ENCODE data around the gene ELL3.
A peak's percentile ranks its signal among the peaks of the same experiment; 100 is the strongest.
"Not testable (repeated sequence)": the region's sequence is repeated elsewhere in the genome, so short reads cannot be mapped to it uniquely, and the experiment has no call there.

ELL3 gene, protein sequence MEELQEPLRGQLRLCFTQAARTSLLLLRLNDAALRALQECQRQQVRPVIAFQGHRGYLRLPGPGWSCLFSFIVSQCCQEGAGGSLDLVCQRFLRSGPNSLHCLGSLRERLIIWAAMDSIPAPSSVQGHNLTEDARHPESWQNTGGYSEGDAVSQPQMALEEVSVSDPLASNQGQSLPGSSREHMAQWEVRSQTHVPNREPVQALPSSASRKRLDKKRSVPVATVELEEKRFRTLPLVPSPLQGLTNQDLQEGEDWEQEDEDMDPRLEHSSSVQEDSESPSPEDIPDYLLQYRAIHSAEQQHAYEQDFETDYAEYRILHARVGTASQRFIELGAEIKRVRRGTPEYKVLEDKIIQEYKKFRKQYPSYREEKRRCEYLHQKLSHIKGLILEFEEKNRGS

DNA sequence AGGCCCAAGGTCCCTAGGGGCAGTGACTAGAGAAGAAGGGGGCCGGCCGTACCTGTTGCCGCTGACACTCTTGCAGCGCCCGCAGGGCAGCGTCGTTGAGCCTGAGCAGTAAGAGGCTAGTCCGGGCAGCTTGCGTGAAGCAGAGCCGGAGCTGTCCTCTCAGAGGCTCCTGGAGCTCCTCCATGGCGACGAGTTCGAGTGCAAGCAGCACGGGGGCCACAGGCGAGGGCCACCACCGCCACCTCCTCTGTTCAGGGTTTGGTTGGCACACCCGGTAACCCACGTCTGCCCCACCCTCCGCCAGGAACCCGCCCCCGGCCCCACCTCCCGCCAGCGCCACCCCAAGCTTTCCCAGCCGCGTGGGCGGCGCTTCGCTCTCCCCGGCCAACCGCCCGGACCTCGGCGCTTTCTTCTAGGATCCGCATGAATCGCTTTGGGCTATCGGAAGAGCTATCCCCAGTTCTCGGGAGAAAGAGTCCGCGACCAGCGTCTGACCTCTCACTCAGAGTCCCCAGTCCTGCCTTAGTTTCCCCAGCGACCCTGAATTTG, at the start of gene ELL3:
Gene ELL3, minus strand, starts transcription at position 249 of the 549 bp plus-strand sequence. Its CDS starts 65 bp downstream, at position 184.
- peak; percentile 57 to 75 (median 63) for DNase-seq (ENCODE audit: low read depth in 3 of 3)

DNA sequence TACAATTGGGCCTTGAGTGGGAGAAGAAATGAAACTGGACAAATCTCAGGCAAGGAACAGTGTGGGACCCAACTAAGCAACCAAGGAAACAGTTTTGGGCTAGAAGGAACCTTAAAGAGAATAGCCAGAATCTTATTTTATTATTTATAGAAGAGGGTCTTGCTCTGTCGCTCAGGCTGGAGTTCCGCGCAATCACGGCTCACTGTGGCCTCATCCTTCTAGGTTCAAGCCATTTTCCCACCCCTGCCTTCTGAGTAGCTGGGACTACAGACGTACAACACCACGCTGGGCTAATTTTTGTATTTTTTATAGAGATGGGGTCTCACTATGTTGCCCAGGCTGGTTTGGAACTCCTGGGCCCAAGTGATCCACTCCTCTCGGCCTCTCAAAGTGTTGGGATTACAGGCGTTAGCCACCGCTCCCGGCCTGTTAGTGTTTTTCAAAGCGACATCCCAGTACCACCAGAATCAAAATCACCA, 49.3 kb upstream of the ELL3 start:
- no peak for DNase-seq (ENCODE audit: low read depth in 3 of 3)

DNA sequence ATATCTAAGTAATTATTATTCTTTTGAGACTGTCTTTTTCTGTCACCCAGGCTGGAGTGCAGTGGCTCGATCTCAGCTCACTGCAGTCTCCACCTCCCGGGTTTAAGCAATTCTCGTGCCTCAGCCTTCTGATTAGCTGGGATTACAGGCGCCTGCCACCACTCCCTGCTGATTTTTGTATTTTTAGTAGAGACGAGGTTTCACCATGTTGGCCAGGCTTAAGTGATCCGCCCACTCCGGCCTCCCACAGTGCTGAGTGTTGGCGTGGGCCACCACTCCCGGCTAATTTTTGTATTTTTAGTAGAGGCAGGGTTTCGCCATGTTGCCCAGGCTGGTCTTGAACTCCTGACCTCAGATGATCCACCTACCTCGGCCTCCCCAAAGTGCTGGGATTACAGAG, 48.5 kb upstream of the ELL3 start:
- not testable (repeated sequence) for DNase-seq (ENCODE audit: low read depth in 3 of 3)

DNA sequence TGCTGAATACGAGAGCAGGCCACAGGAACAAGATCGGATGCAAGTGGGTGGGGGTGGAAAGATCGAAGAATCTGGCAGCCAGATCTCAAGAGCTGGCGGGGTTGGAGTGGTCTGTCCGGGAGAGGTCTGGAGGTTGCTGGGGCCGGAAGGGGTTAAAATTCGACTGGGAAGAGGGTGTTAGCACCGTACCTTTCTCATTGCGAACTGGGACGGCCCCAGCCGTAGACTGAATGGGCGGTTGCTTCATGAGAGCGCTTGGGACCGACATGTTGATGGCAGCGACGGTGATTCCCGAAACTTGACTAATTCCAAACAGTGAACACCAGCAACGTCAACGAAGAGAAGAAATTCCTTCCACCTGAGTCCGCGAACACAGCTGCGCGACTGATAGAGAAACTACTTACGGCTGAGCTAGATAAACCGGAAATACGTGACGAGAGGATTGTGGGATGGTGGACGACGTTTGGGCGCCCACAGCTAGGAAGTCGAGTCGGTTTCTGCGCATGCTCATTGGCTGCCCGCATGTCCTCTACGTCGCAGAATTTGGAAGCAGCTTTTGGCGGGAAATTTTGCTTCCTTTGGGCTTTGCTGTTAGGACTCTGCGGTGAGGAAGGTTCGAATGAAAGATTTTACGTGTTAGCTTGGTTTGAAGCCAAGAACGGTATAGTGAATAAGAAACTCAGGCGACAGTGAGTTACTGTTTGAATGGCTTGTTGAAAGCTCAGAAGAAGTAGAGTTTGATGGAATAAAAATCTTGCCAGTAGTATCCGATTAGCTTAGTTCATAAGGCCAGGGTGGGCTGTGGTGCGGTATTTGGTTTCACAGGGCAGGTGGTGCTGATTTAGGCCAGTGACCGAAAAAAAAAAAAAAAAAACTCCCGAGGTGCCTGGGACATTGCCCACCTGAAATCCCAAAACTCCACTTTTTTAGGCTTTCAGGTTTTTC, 47.8 kb upstream of the ELL3 start, which contains the start of gene MFAP1:
Gene MFAP1, minus strand, starts transcription at position 389 of the 945 bp plus-strand sequence. Its CDS starts 121 bp downstream, at position 268.
- DNase-seq (ENCODE audit: low read depth in 3 of 3) = peak; percentile 84 to 90 (median 88)

DNA sequence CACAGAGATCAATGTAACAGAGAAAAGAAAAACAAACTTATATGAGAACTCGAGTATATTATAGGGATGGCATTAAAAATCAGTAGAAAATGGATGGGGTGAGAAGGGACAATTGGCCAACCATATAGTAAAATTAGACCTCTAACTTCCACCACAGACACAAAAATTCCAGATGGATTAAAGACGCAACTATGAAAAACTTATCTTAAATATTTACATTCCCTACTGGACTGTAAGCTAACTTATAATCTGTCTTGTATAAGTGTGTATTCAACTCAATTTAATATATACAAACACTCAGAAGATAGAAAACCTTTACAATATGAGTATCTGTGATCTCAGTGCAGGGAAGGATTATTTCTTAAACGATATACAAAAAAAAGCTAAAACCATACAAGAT, 44.7 kb upstream of the ELL3 start:
- no peak for DNase-seq (ENCODE audit: low read depth in 3 of 3)

DNA sequence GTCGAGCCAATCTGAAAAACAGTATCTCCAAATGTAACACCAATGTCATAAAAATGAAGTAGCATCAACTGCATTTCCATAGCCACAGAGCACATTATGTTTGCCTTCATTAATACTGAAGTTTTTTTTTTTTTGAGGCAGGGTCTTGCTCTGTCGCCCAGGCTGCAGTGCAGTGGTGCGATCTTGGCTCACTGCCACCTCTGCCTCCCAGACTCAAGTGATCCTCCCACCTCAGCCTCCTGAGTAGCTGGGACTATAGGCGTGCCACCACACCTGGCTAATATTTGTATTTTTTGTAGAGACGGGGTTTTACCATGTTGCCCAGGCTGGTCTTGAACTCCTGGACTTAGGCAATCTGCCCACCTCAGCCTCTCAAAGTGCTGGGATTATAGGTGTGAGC, 38.3 kb upstream of the ELL3 start:
- DNase-seq (ENCODE audit: low read depth in 3 of 3) = not testable (repeated sequence)

DNA sequence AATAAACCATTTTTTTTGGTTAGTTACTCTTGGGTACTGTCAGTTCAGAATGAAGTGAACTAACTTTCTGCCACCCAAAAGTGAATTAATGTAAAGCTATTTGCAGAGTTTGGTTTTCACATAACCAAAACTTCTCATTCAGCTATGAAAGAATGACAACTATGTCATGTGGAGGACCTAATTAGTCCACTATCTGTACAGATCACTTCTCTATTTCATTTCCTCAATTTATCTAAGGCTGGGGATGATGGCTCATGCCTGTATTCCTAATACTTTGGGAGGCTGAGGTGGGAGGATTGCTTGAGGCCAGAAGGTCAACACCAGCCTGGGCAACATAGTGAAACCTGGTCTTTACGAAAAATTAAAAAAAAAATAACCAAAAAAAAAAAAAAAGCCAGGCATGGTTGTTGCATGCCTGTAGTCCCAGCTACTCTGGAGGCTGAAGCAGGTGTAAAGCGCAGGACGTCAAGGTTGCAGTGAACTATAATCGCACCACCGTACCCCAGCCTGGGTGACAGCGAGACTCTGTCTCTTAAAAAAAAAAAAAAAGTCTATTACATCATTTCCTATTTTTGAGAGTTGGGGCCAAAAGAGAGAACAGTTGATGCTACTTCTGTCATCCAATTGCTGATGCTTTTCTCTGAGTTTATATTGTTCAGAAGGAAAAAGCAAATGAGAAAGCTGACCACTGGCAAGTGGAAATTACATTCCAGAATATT, 32.4 kb upstream of the ELL3 start:
- DNase-seq (ENCODE audit: low read depth in 3 of 3) = no peak

DNA sequence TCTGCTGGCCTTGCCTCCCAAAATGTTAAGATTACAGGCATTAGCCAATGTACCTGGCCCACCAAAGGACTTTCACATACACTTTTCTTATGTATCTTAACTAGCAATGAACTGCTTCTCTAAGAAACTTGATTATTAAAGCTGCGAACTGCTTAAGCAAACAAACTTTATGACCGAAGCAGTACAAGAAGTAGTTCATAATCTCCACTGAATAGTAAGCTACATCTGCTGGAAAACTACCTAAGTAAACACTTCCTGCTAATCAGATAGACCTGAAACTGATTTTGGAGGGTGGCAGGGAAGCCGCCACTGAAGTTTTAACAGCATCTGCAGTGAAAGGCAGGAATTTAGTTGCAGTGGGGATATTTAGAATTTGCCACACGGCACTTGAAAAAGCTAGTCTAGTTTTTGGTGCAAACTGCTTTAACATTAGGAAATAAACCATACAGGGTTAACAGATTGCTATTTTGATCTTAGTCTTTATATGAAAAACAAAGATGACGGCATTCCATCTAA, 31.7 kb upstream of the ELL3 start:
- DNase-seq (ENCODE audit: low read depth in 3 of 3) = no peak

DNA sequence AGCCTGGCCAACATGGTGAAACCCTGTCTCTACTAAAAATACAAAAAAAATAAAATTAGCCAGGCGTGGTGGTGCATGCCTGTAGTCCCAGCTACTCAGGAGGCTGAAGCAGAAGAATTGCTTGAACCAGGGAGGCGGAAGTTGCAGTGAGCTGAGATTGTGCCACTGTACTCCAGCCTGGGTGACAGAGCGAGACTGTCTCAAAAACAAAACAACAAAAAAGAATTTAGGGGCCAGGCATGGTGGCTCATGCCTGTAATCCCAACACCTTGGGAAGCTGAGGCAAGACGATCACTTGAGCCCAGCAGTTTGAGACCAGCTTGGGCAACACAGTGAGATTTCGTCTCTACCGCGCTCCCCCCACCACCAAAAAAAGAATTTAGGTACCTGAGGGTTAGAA, 25.9 kb upstream of the ELL3 start:
- DNase-seq (ENCODE audit: low read depth in 3 of 3) = not testable (repeated sequence)

DNA sequence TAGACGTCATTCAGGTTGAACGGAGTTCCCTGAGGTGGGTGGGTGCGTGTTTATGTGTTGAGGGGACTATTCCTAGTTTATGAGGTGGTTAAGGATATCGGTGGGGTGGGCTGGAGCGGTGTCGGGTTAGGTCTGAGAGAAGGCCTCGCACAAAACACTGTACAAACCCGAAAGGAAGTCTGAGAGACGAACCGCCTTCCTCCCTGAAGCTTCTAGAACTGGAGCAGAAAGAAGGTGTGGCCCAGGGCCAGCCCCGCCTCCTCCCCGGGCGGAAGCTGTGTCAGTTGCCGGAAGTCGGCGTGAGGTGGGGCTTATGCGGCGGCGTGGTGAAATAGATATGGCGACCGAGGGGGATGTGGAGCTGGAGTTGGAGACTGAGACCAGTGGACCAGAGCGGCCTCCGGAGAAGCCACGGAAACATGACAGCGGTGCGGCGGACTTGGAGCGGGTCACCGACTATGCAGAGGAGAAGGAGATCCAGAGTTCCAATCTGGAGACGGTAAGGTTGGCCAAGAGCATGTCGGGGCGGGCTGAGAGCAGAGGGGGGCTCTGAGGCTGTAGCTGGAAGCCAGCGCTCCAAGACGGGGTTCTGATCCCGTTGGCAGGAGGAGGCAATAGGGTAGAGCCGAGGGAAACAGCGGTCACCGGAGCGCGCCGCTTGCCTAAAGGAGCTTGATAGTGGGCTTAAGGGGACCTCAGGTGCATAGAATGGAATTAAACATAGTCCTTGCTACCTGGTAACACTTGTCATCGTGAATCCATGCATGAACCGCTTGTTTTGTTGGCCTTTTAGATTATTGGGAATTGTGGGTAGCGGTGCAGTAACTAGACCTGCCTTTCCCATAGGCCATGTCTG, 23.7 kb upstream of the ELL3 start, which contains the start of gene HYPK:
Gene HYPK, plus strand, starts transcription at position 314 of the 856 bp plus-strand sequence. Its CDS starts 24 bp downstream, at position 338.
- peak; percentile 80 to 88 (median 81) for DNase-seq (ENCODE audit: low read depth in 3 of 3)

DNA sequence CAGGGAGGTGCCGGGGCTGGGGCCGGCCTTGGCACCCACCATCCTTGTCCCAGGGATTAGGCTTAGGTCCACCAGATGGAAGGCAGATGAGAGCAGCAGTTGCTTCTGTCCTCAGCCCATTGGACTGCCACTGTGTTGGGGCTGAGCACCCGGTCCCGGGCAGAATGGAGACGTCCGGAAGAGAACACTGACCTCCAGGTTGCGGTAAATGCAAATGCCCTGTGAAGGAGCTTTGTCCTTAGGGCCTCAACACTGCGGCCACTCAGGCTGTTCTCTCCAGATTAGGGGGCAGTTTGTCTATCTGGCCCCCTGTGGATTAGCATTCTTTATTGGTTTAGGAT, 23.1 kb upstream of the ELL3 start, which contains the start of gene SERINC4:
Gene SERINC4, minus strand, starts transcription at position 276 of the 341 bp plus-strand sequence. Its CDS starts 234 bp downstream, at position 42.
- no peak for DNase-seq (ENCODE audit: low read depth in 3 of 3)

DNA sequence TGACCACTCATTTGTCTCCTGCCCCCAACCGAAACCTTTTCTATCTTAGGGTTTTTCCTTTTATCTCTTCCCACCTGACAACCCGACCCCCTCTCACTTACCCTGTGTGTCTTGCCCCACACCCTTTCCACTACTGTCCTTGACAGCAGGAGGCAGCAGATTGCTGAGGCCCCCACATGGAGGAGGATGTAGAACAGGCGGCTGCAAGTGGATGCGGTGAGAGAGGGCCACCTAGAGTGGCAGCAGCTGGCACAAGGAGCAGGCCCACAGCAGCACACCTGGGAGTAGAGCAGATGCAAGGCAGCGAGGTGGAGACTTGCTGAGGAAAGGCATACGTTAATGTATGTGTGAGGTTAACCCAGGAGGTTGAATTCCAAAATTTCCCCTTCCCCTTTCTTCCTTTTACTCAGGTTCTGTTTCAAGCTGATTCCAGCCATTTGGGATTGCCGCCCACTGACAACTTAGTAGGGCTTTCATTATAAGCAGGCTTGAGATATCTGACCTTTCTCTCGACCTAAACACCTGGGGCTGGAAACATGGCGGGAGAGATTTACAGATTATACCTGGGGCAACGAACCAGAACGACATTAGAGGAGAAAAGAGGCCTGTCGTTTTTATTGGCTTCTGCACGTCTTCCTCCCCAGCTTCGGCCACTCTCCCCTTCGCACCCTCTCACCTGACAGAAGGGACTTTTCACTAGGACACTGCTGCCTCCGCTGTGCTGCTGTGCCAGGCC, 22.6 kb upstream of the ELL3 start:
- no peak for DNase-seq (ENCODE audit: low read depth in 3 of 3)

DNA sequence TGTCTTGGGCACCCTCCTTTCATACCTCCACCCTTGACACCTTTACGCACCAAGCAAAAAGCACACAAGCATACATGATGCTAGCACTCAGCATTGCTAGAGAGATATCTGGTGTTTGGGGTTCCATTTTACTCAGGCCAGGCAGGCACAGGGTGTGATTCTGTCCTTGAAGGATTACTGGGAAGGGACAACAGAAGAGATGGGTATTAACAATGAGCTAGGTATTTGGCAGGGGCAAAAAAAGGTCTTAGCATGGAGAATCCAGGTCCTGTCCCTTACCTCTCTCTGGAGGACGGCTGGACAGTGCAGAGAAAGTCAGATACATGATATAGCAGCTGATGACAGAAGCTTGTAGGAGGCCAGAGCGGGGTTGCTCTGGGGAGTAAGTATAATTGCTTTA, 19.8 kb upstream of the ELL3 start:
- DNase-seq (ENCODE audit: low read depth in 3 of 3) = no peak

DNA sequence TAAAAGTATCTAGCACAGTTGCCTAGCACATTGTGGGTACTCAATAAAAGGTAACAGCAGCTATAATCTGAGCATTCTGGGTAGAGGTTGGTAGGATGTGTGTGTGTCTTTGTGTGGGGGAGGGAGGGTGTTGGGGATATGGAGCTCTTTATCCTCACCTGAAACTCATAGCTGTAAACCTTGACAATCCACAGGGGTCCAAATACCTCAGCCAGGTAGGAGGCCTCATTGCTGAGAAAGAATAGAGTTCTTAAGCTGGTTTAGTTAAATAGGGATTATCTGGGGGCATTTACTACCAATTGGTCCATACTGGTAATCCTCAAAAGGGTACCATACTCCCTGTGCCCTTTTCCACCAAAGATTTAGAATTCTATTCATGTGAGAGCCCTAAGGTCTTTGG, 19.2 kb upstream of the ELL3 start:
- no peak for DNase-seq (ENCODE audit: low read depth in 3 of 3)

DNA sequence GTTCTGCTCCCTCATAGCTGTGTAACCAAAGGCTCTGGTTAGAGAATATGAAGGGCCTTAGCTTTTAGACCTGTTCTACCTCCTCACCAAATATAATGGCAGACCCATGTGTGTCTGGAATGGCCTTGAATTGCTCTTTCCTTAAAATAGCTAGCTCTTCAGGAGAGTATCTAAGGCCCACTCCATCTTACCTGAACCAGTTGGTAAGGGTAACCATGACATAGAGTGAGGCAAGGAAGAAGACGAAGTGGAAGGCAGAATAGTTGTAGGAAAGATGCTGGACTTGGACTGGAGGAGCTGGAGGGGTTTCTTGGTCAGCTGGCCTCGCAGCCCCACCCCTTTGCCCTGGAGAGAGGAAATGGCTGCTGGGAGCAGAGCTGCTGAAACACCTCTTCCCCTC, 18.4 kb upstream of the ELL3 start:
- no peak for DNase-seq (ENCODE audit: low read depth in 3 of 3)

DNA sequence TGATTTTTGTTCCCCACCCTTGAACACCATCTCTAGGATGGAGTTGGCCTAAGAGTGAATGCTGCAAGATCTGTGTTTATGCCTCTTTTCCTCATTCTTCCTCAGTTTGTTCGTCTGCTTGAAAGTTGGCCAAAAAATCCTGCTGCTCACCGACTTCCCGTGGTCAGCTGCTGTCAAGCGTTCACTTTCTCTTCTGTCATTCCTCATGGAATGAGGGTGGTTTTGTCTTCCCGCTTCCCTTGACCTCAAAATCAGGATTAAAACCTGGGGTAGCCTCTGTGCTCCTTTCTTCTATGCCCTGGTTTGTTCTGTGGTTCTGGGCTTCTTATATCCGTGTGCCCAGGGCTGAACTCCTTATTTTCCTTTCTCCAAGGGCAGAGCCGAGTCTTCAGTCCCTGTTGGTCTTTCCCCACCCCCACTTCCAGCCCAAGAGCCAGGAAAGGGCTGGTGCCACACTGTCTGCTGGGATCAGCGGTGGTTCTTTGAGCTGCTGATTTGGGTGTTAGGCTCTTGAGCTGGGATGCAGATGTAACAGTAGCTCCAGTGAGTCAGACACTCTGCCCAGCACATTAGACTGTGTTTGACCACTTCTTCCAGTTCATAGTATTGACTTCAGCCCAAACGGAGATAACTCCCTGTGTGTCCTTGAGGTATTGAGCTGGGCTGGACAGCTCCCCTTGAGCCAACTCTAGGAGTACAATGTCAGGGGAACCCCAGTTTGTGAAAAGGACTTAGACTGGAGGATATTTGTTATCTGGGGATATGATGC, 17.7 kb upstream of the ELL3 start:
- DNase-seq (ENCODE audit: low read depth in 3 of 3) = no peak

DNA sequence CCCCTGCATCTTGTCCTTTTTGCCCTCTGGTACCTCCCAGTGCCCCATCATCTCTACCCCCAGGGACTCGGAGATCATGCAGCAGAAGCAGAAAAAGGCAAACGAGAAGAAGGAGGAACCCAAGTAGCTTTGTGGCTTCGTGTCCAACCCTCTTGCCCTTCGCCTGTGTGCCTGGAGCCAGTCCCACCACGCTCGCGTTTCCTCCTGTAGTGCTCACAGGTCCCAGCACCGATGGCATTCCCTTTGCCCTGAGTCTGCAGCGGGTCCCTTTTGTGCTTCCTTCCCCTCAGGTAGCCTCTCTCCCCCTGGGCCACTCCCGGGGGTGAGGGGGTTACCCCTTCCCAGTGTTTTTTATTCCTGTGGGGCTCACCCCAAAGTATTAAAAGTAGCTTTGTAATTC, 16.9 kb upstream of the ELL3 start:
- DNase-seq (ENCODE audit: low read depth in 3 of 3) = no peak

DNA sequence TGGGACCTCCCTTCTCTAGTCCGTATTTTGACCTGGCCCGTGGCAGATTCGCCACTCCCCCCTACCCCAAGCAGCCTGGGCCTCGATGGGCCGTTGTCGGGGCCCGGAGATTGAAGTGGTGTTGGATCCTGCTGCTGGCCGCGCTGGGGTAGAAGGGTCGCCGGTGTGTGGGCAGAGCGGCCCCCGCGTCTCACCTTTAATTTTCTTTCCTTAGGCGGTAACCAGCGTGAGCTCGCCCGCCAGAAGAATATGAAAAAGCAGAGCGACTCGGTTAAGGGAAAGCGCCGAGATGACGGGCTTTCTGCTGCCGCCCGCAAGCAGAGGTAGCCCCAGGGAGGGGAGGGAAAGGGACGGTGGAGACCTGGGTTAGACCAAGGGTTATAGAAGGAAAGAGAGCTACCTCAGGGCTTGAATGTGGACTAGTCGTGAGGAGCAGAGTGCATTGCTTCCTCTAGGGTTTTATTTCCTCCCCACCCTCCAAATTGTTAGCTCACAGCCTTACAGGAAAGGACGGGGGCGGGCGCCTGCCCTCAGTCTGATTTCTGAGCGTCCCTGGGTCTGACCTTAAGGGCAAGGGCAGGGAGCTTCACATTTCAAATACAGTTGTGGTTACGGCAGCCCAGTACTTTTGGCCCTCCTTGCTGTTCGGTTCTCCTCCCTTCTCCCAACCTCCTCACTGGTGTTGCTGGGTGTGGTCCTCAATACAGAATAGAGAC, 16.2 kb upstream of the ELL3 start:
- no peak for DNase-seq (ENCODE audit: low read depth in 3 of 3)

Data from stimulated activated CD4-positive, alpha-beta T cell treated with anti-CD3 and anti-CD28 coated beads, TNF-alpha, amount 100 ng/mL, for 48 hours (primary cell).